ENCODE results near the gene UBP1.
"Not testable (repeated sequence)": the region's sequence is repeated elsewhere in the genome, so short reads cannot be mapped to it uniquely, and the experiment has no call there.

DNA sequence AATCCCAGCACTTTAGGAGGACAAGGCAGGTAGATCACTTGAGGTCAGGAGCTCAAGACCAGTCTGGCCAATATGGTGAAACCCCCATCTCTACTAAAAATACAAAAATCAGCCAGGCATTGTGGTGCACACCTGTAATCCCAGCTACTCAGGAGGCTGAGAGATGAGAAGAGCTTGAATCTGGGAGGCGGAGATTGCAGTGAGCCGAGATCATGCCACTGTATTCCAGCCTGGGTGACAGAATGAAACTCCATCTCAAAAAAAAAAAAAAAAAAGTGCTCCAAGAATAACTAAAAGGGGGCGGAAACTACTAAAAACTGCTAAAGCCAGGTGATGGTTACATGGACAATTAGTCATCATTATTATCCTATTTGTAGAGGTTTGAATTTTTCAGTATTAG is 29.4 kb downstream of the UBP1 start:
- TF ChIP-seq, protein P1, sequence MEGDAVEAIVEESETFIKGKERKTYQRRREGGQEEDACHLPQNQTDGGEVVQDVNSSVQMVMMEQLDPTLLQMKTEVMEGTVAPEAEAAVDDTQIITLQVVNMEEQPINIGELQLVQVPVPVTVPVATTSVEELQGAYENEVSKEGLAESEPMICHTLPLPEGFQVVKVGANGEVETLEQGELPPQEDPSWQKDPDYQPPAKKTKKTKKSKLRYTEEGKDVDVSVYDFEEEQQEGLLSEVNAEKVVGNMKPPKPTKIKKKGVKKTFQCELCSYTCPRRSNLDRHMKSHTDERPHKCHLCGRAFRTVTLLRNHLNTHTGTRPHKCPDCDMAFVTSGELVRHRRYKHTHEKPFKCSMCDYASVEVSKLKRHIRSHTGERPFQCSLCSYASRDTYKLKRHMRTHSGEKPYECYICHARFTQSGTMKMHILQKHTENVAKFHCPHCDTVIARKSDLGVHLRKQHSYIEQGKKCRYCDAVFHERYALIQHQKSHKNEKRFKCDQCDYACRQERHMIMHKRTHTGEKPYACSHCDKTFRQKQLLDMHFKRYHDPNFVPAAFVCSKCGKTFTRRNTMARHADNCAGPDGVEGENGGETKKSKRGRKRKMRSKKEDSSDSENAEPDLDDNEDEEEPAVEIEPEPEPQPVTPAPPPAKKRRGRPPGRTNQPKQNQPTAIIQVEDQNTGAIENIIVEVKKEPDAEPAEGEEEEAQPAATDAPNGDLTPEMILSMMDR (IDR thresholded peaks at IDR 0.05 in 2 of 3, conservative IDR thresholded peaks at IDR 0.05 in 1 of 3; ENCODE audit: borderline replicate concordance in 1 of 3, insufficient read depth in 1 of 3, low read depth in 2 of 3, low read length in 2 of 3), result not testable (repeated sequence)
- not testable (repeated sequence) for TF ChIP-seq RAD21 (IDR thresholded peaks at IDR 0.05; ENCODE audit: low read depth); POLR2A (IDR thresholded peaks at IDR 0.05; ENCODE audit: borderline replicate concordance, extremely low read depth, insufficient read depth, insufficient read length); SRF (IDR thresholded peaks at IDR 0.05; ENCODE audit: low read depth)
